Measurements from ENCODE around the gene PARP15. TPM values are rescaled to one million over a fixed set of nuclear protein-coding genes. Genes with fewer than 3 reads are reported as not detected.

Gene PARP15
- total RNA-seq, 2 experiments from 2014 or later = 41.6 to 41.8 TPM

GRCh38 chr3:122660297-122660974 lies 83.0 kb downstream of the PARP15 start:
- no peak overlapping the region for H3K4me3 Mint-ChIP-seq
- POLR2A ChIA-PET = no interaction called here
- no peaks in the 10 kb centered on the region for H3K9me3 Mint-ChIP-seq
- DNase-seq = no peak
- H3K36me3 ChIP-seq (ENCODE audit: insufficient read depth, low read length) = no peaks in the 10 kb centered on the region
- no peak for TF ChIP-seq CTCF (IDR thresholded peaks at IDR 0.05)
- no peak overlapping the region for H3K27ac Mint-ChIP-seq
- H3K9me3 ChIP-seq (ENCODE audit: control insufficient read depth in 1 of 2, insufficient read depth in 1 of 2, low read length in 2 of 2) = no peaks in the 10 kb centered on the region
- H3K4me3 ChIP-seq (ENCODE audit: low read length) = no peak overlapping the region
- no peaks in the 10 kb centered on the region for H3K27me3 Mint-ChIP-seq
- no peaks in the 10 kb centered on the region for H3K4me1 ChIP-seq (ENCODE audit: insufficient read depth, low read length)
- intact Hi-C loops (cut with DNase I, micrococcal nuclease) = no loop called here
- CTCF ChIA-PET = no interaction called here
- no peak overlapping the region for H3K27ac ChIP-seq (ENCODE audit: low read depth in 1 of 2, low read length in 2 of 2)
- no peaks in the 10 kb centered on the region for H3K36me3 Mint-ChIP-seq (ENCODE audit: low read depth)
- ATAC-seq (ENCODE audit: poor library complexity) = no peak
- H3K27me3 ChIP-seq (ENCODE audit: control insufficient read depth in 1 of 2, insufficient read depth in 2 of 2, low read length in 2 of 2) = no peaks in the 10 kb centered on the region
- H3K4me1 Mint-ChIP-seq (ENCODE audit: low read depth) = no peaks in the 10 kb centered on the region

- H3K4me1 ChIP-seq (ENCODE audit: insufficient read depth, low read length) = no peaks in the 10 kb centered on the region
- no peak overlapping the region for H3K4me3 ChIP-seq (ENCODE audit: low read length)
- H3K27ac ChIP-seq (ENCODE audit: low read depth in 1 of 2, low read length in 2 of 2) = no peak overlapping the region
- H3K4me3 Mint-ChIP-seq = no peak overlapping the region
- intact Hi-C loops (cut with DNase I, micrococcal nuclease) = no loop called here
- ChIA-PET CTCF (no interaction called here), POLR2A (no interaction called here)
- no peak overlapping the region for H3K27ac Mint-ChIP-seq
- H3K27me3 ChIP-seq (ENCODE audit: control insufficient read depth in 1 of 2, insufficient read depth in 2 of 2, low read length in 2 of 2) = no peaks in the 10 kb centered on the region
- H3K4me1 Mint-ChIP-seq (ENCODE audit: low read depth) = no peaks in the 10 kb centered on the region
- no peaks in the 10 kb centered on the region for H3K27me3 Mint-ChIP-seq
- DNase-seq (peak in 1 of 14 experiments; percentile 26), ATAC-seq (ENCODE audit: poor library complexity) (no peak)
- H3K9me3 Mint-ChIP-seq = no peaks in the 10 kb centered on the region
- H3K36me3 ChIP-seq (ENCODE audit: insufficient read depth, low read length) = no peaks in the 10 kb centered on the region
- no peaks in the 10 kb centered on the region for H3K9me3 ChIP-seq (ENCODE audit: control insufficient read depth in 1 of 2, insufficient read depth in 1 of 2, low read length in 2 of 2)
- H3K36me3 Mint-ChIP-seq (ENCODE audit: low read depth) = no peaks in the 10 kb centered on the region
- TF ChIP-seq CTCF (IDR thresholded peaks at IDR 0.05) = no peak
These were observed 84.2 kb downstream of the PARP15 start for GRCh38 chr3:122661633-122662032.

GRCh38 chr3:122662505-122662904 lies 85.1 kb downstream of the PARP15 start:
- Mint-ChIP-seq H3K27ac (no peak overlapping the region), H3K9me3 (no peaks in the 10 kb centered on the region), H3K27me3 (no peaks in the 10 kb centered on the region), H3K36me3 (ENCODE audit: low read depth) (no peaks in the 10 kb centered on the region), H3K4me3 (no peak overlapping the region), H3K4me1 (ENCODE audit: low read depth) (no peaks in the 10 kb centered on the region)
- H3K4me3 ChIP-seq (ENCODE audit: low read length) = no peak overlapping the region
- no peak for TF ChIP-seq CTCF (IDR thresholded peaks at IDR 0.05)
- H3K36me3 ChIP-seq (ENCODE audit: insufficient read depth, low read length) = no peaks in the 10 kb centered on the region
- intact Hi-C loops (cut with DNase I, micrococcal nuclease) = no loop called here
- no peaks in the 10 kb centered on the region for H3K9me3 ChIP-seq (ENCODE audit: control insufficient read depth in 1 of 2, insufficient read depth in 1 of 2, low read length in 2 of 2)
- DNase-seq (no peak), ATAC-seq (ENCODE audit: poor library complexity) (no peak)
- ChIA-PET CTCF (no interaction called here), POLR2A (interaction anchor here (0.5 kb wide), 1 partner anchor 76 kb away, joined by 3 read pairs; no protein-coding TSS in a partner anchor)
- no peaks in the 10 kb centered on the region for H3K27me3 ChIP-seq (ENCODE audit: control insufficient read depth in 1 of 2, insufficient read depth in 2 of 2, low read length in 2 of 2)
- no peak overlapping the region for H3K27ac ChIP-seq (ENCODE audit: low read depth in 1 of 2, low read length in 2 of 2)
- H3K4me1 ChIP-seq (ENCODE audit: insufficient read depth, low read length) = no peaks in the 10 kb centered on the region

Data from CD4-positive, alpha-beta T cell (primary cell).